ENCODE data around the gene KCTD6. TPM values are rescaled to one million over a fixed set of nuclear protein-coding genes. Genes with fewer than 3 reads are reported as not detected.

The KCTD6 gene
- total RNA-seq: 6.5 and 7.6 TPM in 2 replicates

- peaks cover 2% of the 10 kb centered on the region for H3K27me3 ChIP-seq (ENCODE audit: control insufficient read depth, insufficient read depth, low read length)
- TF ChIP-seq CTCF (IDR thresholded peaks at IDR 0.05; ENCODE audit: insufficient read depth, low read length, poor library complexity, severe bottlenecking): peak; percentile 43
- peak within 1 kb of the TSS; percentile 79 for H3K4me3 ChIP-seq (ENCODE audit: low read depth, low read length)
- no peaks in the 10 kb centered on the region for H3K36me3 ChIP-seq (ENCODE audit: control insufficient read depth, insufficient read depth, low read length)
- no peak for DNase-seq (ENCODE audit: low read depth)
Measured at GRCh38 chr3:58491506-58492402, at the start of gene KCTD6. KCTD6 (plus strand) TSS chr3:58492096; CDS start chr3:58498756, 6,660 bp downstream.

- no peaks in the 10 kb centered on the region for H3K36me3 ChIP-seq (ENCODE audit: control insufficient read depth, insufficient read depth, low read length)
- no peak for TF ChIP-seq CTCF (IDR thresholded peaks at IDR 0.05; ENCODE audit: insufficient read depth, low read length, poor library complexity, severe bottlenecking)
- no peaks in the 10 kb centered on the region for H3K27me3 ChIP-seq (ENCODE audit: control insufficient read depth, insufficient read depth, low read length)
- H3K4me3 ChIP-seq (ENCODE audit: low read depth, low read length): no peak overlapping the region
- no peak for DNase-seq (ENCODE audit: low read depth)
Measured at GRCh38 chr3:58452176-58452575, 39.7 kb upstream of the KCTD6 start.

- H3K4me3 ChIP-seq (ENCODE audit: low read depth, low read length): no peak overlapping the region
- H3K36me3 ChIP-seq (ENCODE audit: control insufficient read depth, insufficient read depth, low read length): no peaks in the 10 kb centered on the region
- DNase-seq (ENCODE audit: low read depth): no peak
- H3K27me3 ChIP-seq (ENCODE audit: control insufficient read depth, insufficient read depth, low read length): no peaks in the 10 kb centered on the region
- TF ChIP-seq CTCF (IDR thresholded peaks at IDR 0.05; ENCODE audit: insufficient read depth, low read length, poor library complexity, severe bottlenecking): no peak
Measured at GRCh38 chr3:58459160-58459559, 32.7 kb upstream of the KCTD6 start.

- no peak for TF ChIP-seq CTCF (IDR thresholded peaks at IDR 0.05; ENCODE audit: insufficient read depth, low read length, poor library complexity, severe bottlenecking)
- Histone ChIP-seq H3K36me3 (ENCODE audit: control insufficient read depth, insufficient read depth, low read length) (no peaks in the 10 kb centered on the region), H3K4me3 (ENCODE audit: low read depth, low read length) (no peak overlapping the region), H3K27me3 (ENCODE audit: control insufficient read depth, insufficient read depth, low read length) (no peaks in the 10 kb centered on the region)
- no peak for DNase-seq (ENCODE audit: low read depth)
Measured at GRCh38 chr3:58462829-58463180, 29.1 kb upstream of the KCTD6 start.

- peak; percentile 61 for DNase-seq (ENCODE audit: low read depth)
- H3K36me3 ChIP-seq (ENCODE audit: control insufficient read depth, insufficient read depth, low read length): no peaks in the 10 kb centered on the region
- no peaks in the 10 kb centered on the region for H3K27me3 ChIP-seq (ENCODE audit: control insufficient read depth, insufficient read depth, low read length)
- H3K4me3 ChIP-seq (ENCODE audit: low read depth, low read length): no peak overlapping the region
- peak; percentile 93 for TF ChIP-seq CTCF (IDR thresholded peaks at IDR 0.05; ENCODE audit: insufficient read depth, low read length, poor library complexity, severe bottlenecking)
Measured at GRCh38 chr3:58463181-58463941, 28.5 kb upstream of the KCTD6 start.
